MM.1S (cell line): ENCODE results near the gene UGT2A2.

Experiments used
- DNase-seq: peaks from one replicate; pipeline ENCODE4 v3.0.0-alpha.2; 2015
- H2AFZ ChIP-seq: fragments of 300-600 bp; sonication (generic); 2 replicates; pipeline ENCODE4 v1.6.0; 2016; ENCODE audit warnings: antibody characterized with exemption, low read length
- H3F3A ChIP-seq: fragments of 300-600 bp; sonication (generic); 2 replicates; pipeline ENCODE4 v1.6.1; 2016; ENCODE audit warnings: mild to moderate bottlenecking, antibody characterized with exemption, low read length, moderate library complexity, mixed read lengths; ENCODE audit not compliant: insufficient read depth
- H3K27ac ChIP-seq: fragments of 300-600 bp; sonication (generic); 2 replicates; pipeline ENCODE4 v1.5.1; 2016; ENCODE audit warnings: mild to moderate bottlenecking, low read length
- H3K27me3 ChIP-seq: fragments of 300-600 bp; sonication (generic); replicated peaks from 2 replicates; pipeline ENCODE4 v1.6.0; 2016; ENCODE audit warnings: low read length; ENCODE audit not compliant: insufficient read depth
- H3K36me3 ChIP-seq: fragments of 300-600 bp; sonication (generic); replicated peaks from 2 replicates; pipeline ENCODE4 v1.6.1; 2016; ENCODE audit warnings: mild to moderate bottlenecking, low read length, mixed read lengths; ENCODE audit not compliant: insufficient read depth
- H3K4me1 ChIP-seq: fragments of 300-600 bp; sonication (generic); 2 replicates; pipeline ENCODE4 v1.6.1; 2016; ENCODE audit warnings: low read length, mixed read lengths
- H3K4me2 ChIP-seq: fragments of 300-600 bp; sonication (generic); 2 replicates; pipeline ENCODE4 v1.6.0; 2016; ENCODE audit warnings: low read depth, low read length
- H3K4me3 ChIP-seq: fragments of 300-600 bp; sonication (generic); 2 replicates; pipeline ENCODE4 v1.5.1; 2016; ENCODE audit warnings: low read length, mixed read lengths
- H3K79me2 ChIP-seq: fragments of 300-600 bp; sonication (generic); 2 replicates; pipeline ENCODE4 v1.6.1; 2016; ENCODE audit warnings: mixed run types, low read length, mixed read lengths
- H3K9ac ChIP-seq: fragments of 300-600 bp; sonication (generic); 2 replicates; pipeline ENCODE4 v1.6.1; 2016; ENCODE audit warnings: low read length, mixed read lengths
- H3K9me2 ChIP-seq: fragments of 300-600 bp; sonication (generic); replicated peaks from 2 replicates; pipeline ENCODE4 v1.6.1; 2016; ENCODE audit warnings: mild to moderate bottlenecking, low read length, mixed read lengths; ENCODE audit not compliant: insufficient read depth
- H3K9me3 ChIP-seq: fragments of 300-600 bp; sonication (generic); replicated peaks from 2 replicates; pipeline ENCODE4 v1.6.1; 2016; ENCODE audit warnings: mild to moderate bottlenecking, low read length, mixed read lengths; ENCODE audit not compliant: insufficient read depth
- H4K20me1 ChIP-seq: fragments of 300-600 bp; sonication (generic); 2 replicates; pipeline ENCODE4 v1.6.1; 2016; ENCODE audit warnings: mild to moderate bottlenecking, low read length, moderate library complexity, mixed read lengths; ENCODE audit not compliant: insufficient read depth
- EZH2 ChIP-seq: fragments of 300-600 bp; sonication (generic); optimal IDR thresholded peaks from 2 replicates; pipeline ENCODE3; 2017; ENCODE audit warnings: low read depth, mild to moderate bottlenecking, antibody characterized with exemption, low read length, mixed read lengths
- EZH2phosphoT487 ChIP-seq: fragments of 300-600 bp; sonication (generic); IDR thresholded peaks from 2 replicates; pipeline ENCODE4 v1.6.1; 2018; ENCODE audit warnings: antibody characterized with exemption, low read length
- TF ChIP-seq, protein P1 (sequence below): fragments of 300-600 bp; sonication (generic); IDR thresholded peaks from 2 replicates; pipeline ENCODE4 v1.5.1; 2016; ENCODE audit warnings: antibody characterized with exemption, low read length, mixed read lengths

Gene UGT2A2

DNA sequence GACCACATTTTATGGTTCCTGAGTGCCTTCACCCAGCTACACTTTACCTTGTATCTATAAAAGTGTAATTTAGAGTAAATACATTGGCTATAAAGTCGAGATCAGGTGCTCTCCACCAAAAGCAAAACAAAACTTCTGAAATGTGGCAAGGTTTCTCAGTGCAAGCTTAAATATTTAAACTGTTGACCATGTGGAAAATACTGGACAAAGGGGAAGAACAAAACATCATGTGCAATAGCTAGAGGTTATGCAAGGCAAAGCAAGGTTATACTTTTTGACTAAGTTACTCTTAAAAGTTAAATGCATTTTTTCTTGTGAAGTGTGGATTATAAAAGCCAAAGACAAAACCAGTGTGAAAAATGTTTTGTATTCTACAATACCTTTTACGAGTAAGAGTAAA, 55.9 kb downstream of the UGT2A2 start:
- Histone ChIP-seq H3K4me2 (no peak overlapping the region), H3K36me3 (no peaks in the 10 kb centered on the region), H3K4me1 (no peaks in the 10 kb centered on the region), H3K9me3 (no peaks in the 10 kb centered on the region), H3K79me2 (no peaks in the 10 kb centered on the region), H3K4me3 (no peak overlapping the region), H3K9ac (no peak overlapping the region), H3K9me2 (no peaks in the 10 kb centered on the region), H4K20me1 (no peaks in the 10 kb centered on the region), H3K27me3 (no peaks in the 10 kb centered on the region), H3K27ac (no peak overlapping the region), H2AFZ (no peak overlapping the region), H3F3A (no peaks in the 10 kb centered on the region)
- TF ChIP-seq, protein P1, sequence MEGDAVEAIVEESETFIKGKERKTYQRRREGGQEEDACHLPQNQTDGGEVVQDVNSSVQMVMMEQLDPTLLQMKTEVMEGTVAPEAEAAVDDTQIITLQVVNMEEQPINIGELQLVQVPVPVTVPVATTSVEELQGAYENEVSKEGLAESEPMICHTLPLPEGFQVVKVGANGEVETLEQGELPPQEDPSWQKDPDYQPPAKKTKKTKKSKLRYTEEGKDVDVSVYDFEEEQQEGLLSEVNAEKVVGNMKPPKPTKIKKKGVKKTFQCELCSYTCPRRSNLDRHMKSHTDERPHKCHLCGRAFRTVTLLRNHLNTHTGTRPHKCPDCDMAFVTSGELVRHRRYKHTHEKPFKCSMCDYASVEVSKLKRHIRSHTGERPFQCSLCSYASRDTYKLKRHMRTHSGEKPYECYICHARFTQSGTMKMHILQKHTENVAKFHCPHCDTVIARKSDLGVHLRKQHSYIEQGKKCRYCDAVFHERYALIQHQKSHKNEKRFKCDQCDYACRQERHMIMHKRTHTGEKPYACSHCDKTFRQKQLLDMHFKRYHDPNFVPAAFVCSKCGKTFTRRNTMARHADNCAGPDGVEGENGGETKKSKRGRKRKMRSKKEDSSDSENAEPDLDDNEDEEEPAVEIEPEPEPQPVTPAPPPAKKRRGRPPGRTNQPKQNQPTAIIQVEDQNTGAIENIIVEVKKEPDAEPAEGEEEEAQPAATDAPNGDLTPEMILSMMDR, result no peak
- TF ChIP-seq EZH2, result no peak
- TF ChIP-seq EZH2phosphoT487, result no peak
- no peak for DNase-seq

DNA sequence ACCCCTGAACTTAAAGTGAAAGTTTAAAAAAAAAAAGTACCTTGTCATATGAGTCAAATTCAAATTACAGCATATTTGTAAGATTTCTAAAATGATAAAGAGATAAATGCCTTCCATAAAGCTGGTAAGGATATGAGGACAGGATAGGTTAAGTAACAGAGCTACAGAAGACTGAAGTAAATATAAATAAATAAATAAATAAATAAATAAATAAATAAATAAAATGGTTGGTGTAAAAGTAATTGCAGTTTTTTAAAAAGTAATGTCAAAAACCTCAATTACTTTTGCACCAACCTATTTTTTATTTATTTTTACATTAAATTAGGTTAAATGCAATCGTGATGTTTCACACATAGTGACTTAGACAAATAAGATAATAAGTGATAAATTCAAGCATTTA, 62.2 kb downstream of the UGT2A2 start:
- no peak overlapping the region for H3K27ac ChIP-seq
- H3K79me2 ChIP-seq, result no peaks in the 10 kb centered on the region
- H3K9me2 ChIP-seq, result no peaks in the 10 kb centered on the region
- H3K4me1 ChIP-seq, result no peaks in the 10 kb centered on the region
- no peaks in the 10 kb centered on the region for H4K20me1 ChIP-seq
- no peak overlapping the region for H2AFZ ChIP-seq
- H3K9me3 ChIP-seq, result no peaks in the 10 kb centered on the region
- H3K4me3 ChIP-seq, result no peak overlapping the region
- H3K27me3 ChIP-seq, result no peaks in the 10 kb centered on the region
- no peak overlapping the region for H3K9ac ChIP-seq
- no peaks in the 10 kb centered on the region for H3F3A ChIP-seq
- TF ChIP-seq EZH2phosphoT487, result no peak
- no peak for TF ChIP-seq EZH2
- TF ChIP-seq, protein P1, result no peak
- no peak for DNase-seq
- H3K4me2 ChIP-seq, result no peak overlapping the region
- H3K36me3 ChIP-seq, result no peaks in the 10 kb centered on the region

- Histone ChIP-seq H3K4me3 (no peak overlapping the region), H3K79me2 (no peaks in the 10 kb centered on the region), H4K20me1 (no peaks in the 10 kb centered on the region), H2AFZ (no peak overlapping the region), H3K9me2 (no peaks in the 10 kb centered on the region), H3K27ac (no peak overlapping the region), H3K9me3 (no peaks in the 10 kb centered on the region), H3K4me1 (no peaks in the 10 kb centered on the region), H3K9ac (no peak overlapping the region), H3F3A (no peaks in the 10 kb centered on the region), H3K36me3 (no peaks in the 10 kb centered on the region), H3K27me3 (no peaks in the 10 kb centered on the region), H3K4me2 (no peak overlapping the region)
- DNase-seq, result no peak
- TF ChIP-seq, protein P1, result no peak
- TF ChIP-seq EZH2phosphoT487, result no peak
These were observed 63.1 kb downstream of the UGT2A2 start for GRCh38 chr4:69576251-69576877.
